Right lobe of liver (tissue), 6 donors: Measurements from ENCODE around the gene SULT2B1. TPM values are rescaled to one million over a fixed set of nuclear protein-coding genes. Genes with fewer than 3 reads are reported as not detected.

Experiments used
- ATAC-seq, 4 donors: fragments of 200-7000 bp; cut with Tn5 transposase; one replicate each; pipeline ENCODE4 v1.9.1; 2020; ENCODE audit warnings: mild to moderate bottlenecking in 4 of 4, moderate library complexity in 4 of 4
- DNase-seq, 3 donors: peaks; one replicate each; pipeline ENCODE4 v3.0.0-alpha.2; 2020
- H3K27ac ChIP-seq, 3 donors: fragments of 200-600 bp; one replicate each; pipeline ENCODE4 v1.8.0; 2022
- H3K27me3 ChIP-seq, 2 donors: fragments of 200-600 bp; one replicate each; pipeline ENCODE4 v1.8.0; 2022
- H3K36me3 ChIP-seq, 4 donors: fragments of 200-600 bp; sonication (generic) in 1 of 4; one replicate each; pipeline versions ENCODE4 v1.5.1 to v1.8.0; 2017 to 2022; ENCODE audit warnings: control low read depth in 1 of 4
- H3K4me1 ChIP-seq, 4 donors: fragments of 200-600 bp; sonication (generic) in 1 of 4; one replicate each; pipeline versions ENCODE4 v1.5.1 to v1.8.0; 2017 to 2022; ENCODE audit warnings: control low read depth in 1 of 4
- H3K4me3 ChIP-seq, 3 donors: fragments of 200-600 bp; one replicate each; pipeline ENCODE4 v1.8.0; 2022
- H3K9me3 ChIP-seq, 4 donors: fragments of 200-600 bp; sonication (generic) in 1 of 4; one replicate each; pipeline versions ENCODE4 v1.5.1 to v1.8.0; 2017 to 2022; ENCODE audit warnings: control low read depth in 1 of 4
- CTCF ChIP-seq, 4 donors: fragments of 200-600 bp in 3 of 4; fragments of 450-650 bp in 1 of 4; IDR thresholded peaks; one replicate each; pipeline versions ENCODE4 v1.5.1 to v1.8.0; 2016 to 2022; ENCODE audit warnings: antibody characterized with exemption in 4 of 4, mild to moderate bottlenecking in 2 of 4
- POLR2A ChIP-seq: fragments of 450-650 bp; IDR thresholded peaks from one replicate; pipeline ENCODE4 v1.6.1; 2017; ENCODE audit warnings: antibody characterized with exemption, mild to moderate bottlenecking
- WGBS: methylation state at CpG from one replicate; pipeline ENCODE4 v1.1.6; 2018; ENCODE audit warnings: low coverage, low lambda C conversion rate; ENCODE audit not compliant: insufficient coverage; ENCODE audit errors: missing lambda C conversion rate; 5-methylcytosine and 5-hydroxymethylcytosine counted together
- intact Hi-C, 2 donors: fragments of 100-400 bp; cut with DNase I; formaldehyde crosslinking; loops; one replicate each; pipeline versions ENCODE4 v1.11.2 to v1.14.1; 2022
- total RNA-seq, 6 experiments: library from RNA; depleted of rRNA in 2 of 6; stranded (reverse); fragments of >200 nt in 2 of 6; fragmentation: NEBNext Ultra II Directional in 3 of 6; extraction: Animal tissue kit (Norgen Biotek cat#: 25700) in 3 of 6; gene quantifications; one replicate each; pipeline versions ENCODE4 v1.1.0 to v1.2.4, GENCODE V29; 2016 to 2023
- donor health status: DM: no; HTN: yes; CAD: no.
- donor health status: DM: no; HTN: no; CAD: no.
- donor health status: DM: no; HTN: no; CAD: no.
- donor health status: DM: no; HTN: yes; CAD: no.
- donor health status: DM: no; HTN: yes; CAD: no.

Gene SULT2B1
- total RNA-seq, 6 experiments from 2014 or later: 0.61 TPM; not detected in 5

- Histone ChIP-seq H3K4me1 (no peaks in the 10 kb centered on the region), H3K4me3 (no peak overlapping the region), H3K36me3 (no peaks in the 10 kb centered on the region), H3K27me3 (no peaks in the 10 kb centered on the region), H3K27ac (no peak overlapping the region), H3K9me3 (no peaks in the 10 kb centered on the region)
- ATAC-seq (no peak), DNase-seq (no peak)
- TF ChIP-seq POLR2A (no peak), CTCF (IDR thresholded peaks at IDR 0.05) (no peak)
- intact Hi-C loops: no loop called here
- WGBS: 88% methylated on average over 5 of the region's 5 CpGs
Observed at GRCh38 chr19:48524732-48525131, 27.2 kb upstream of the SULT2B1 start.

GRCh38 chr19:48529156-48529555, 22.8 kb upstream of the SULT2B1 start:
- Histone ChIP-seq H3K27me3 (no peaks in the 10 kb centered on the region), H3K9me3 (no peaks in the 10 kb centered on the region), H3K4me3 (no peak overlapping the region), H3K4me1 (no peaks in the 10 kb centered on the region), H3K36me3 (no peaks in the 10 kb centered on the region), H3K27ac (no peak overlapping the region)
- intact Hi-C loops: no loop called here
- no peak for TF ChIP-seq POLR2A
- no peak for TF ChIP-seq CTCF (IDR thresholded peaks at IDR 0.05)
- ATAC-seq (no peak), DNase-seq (no peak)
- 93% methylated on average over 2 of the region's 4 CpGs for WGBS

- ATAC-seq (no peak), DNase-seq (no peak)
- H3K36me3 ChIP-seq: no peaks in the 10 kb centered on the region
- intact Hi-C loops: no loop called here
- H3K4me3 ChIP-seq: no peak overlapping the region
- no peaks in the 10 kb centered on the region for H3K4me1 ChIP-seq
- H3K27me3 ChIP-seq: no peaks in the 10 kb centered on the region
- H3K27ac ChIP-seq: no peak overlapping the region
- no peaks in the 10 kb centered on the region for H3K9me3 ChIP-seq
- TF ChIP-seq POLR2A: no peak
- TF ChIP-seq CTCF (IDR thresholded peaks at IDR 0.05): no peak
- whole genome bisulfite sequencing: 50% methylated on average over 14 of the region's 20 CpGs
Observed at GRCh38 chr19:48530066-48530720, 21.8 kb upstream of the SULT2B1 start.

- 58% methylated on average over 6 of the region's 6 CpGs for WGBS
- no peak for TF ChIP-seq POLR2A
- TF ChIP-seq CTCF (IDR thresholded peaks at IDR 0.05): no peak
- no peaks in the 10 kb centered on the region for H3K4me1 ChIP-seq
- ATAC-seq (no peak), DNase-seq (no peak)
- H3K36me3 ChIP-seq: no peaks in the 10 kb centered on the region
- no peak overlapping the region for H3K4me3 ChIP-seq
- H3K27ac ChIP-seq: no peak overlapping the region
- no peaks in the 10 kb centered on the region for H3K27me3 ChIP-seq
- H3K9me3 ChIP-seq: no peaks in the 10 kb centered on the region
- intact Hi-C loops: no loop called here
Observed at GRCh38 chr19:48530770-48531169, 21.2 kb upstream of the SULT2B1 start.

GRCh38 chr19:48533770-48534169, 18.2 kb upstream of the SULT2B1 start:
- H3K27me3 ChIP-seq: no peaks in the 10 kb centered on the region
- DNase-seq: no peak
- no peaks in the 10 kb centered on the region for H3K9me3 ChIP-seq
- no peak for TF ChIP-seq POLR2A
- TF ChIP-seq CTCF (IDR thresholded peaks at IDR 0.05): no peak
- ATAC-seq: no peak
- H3K27ac ChIP-seq: no peak overlapping the region
- H3K36me3 ChIP-seq: no peaks in the 10 kb centered on the region
- H3K4me3 ChIP-seq: no peak overlapping the region
- 66% methylated on average over 10 of the region's 10 CpGs for whole genome bisulfite sequencing
- no peaks in the 10 kb centered on the region for H3K4me1 ChIP-seq
- intact Hi-C loops: no loop called here
